SJSA1 (cell line): ENCODE data around the gene OXA1L. TPM values are rescaled to one million over a fixed set of nuclear protein-coding genes. Genes with fewer than 3 reads are reported as not detected.
"Not testable (repeated sequence)": the region's sequence is repeated elsewhere in the genome, so short reads cannot be mapped to it uniquely, and the experiment has no call there.

Experiments
- DNase-seq, 2 experiments: peaks; one replicate each; pipeline ENCODE4 v3.0.0-alpha.2; 2015 to 2020; ENCODE audit warnings: low spot score in 2 of 2, low read depth in 1 of 2
- H3K27ac ChIP-seq: fragments of 250-450 bp; sonication (Bioruptor Pico); 2 replicates; pipeline ENCODE4 v1.5.1; 2020; ENCODE audit warnings: mild to moderate bottlenecking, moderate library complexity
- H3K27me3 ChIP-seq: fragments of 250-450 bp; sonication (Bioruptor Pico); replicated peaks from 2 replicates; pipeline ENCODE4 v1.5.1; 2020; ENCODE audit warnings: mild to moderate bottlenecking, moderate library complexity
- H3K36me3 ChIP-seq: fragments of 250-450 bp; sonication (Bioruptor Pico); 2 replicates; pipeline ENCODE4 v1.5.1; 2020; ENCODE audit warnings: mild to moderate bottlenecking
- H3K4me1 ChIP-seq: fragments of 250-450 bp; sonication (Bioruptor Pico); replicated peaks from 2 replicates; pipeline ENCODE4 v1.6.1; 2021; ENCODE audit warnings: mild to moderate bottlenecking
- H3K4me3 ChIP-seq: fragments of 250-450 bp; sonication (Bioruptor Pico); 2 replicates; pipeline ENCODE4 v1.5.1; 2020; ENCODE audit warnings: mild to moderate bottlenecking
- H3K9me3 ChIP-seq: fragments of 250-450 bp; sonication (Bioruptor Pico); replicated peaks from 2 replicates; pipeline ENCODE4 v1.5.1; 2020; ENCODE audit warnings: mild to moderate bottlenecking
- total RNA-seq: library from RNA; depleted of rRNA; stranded (reverse); fragments of >200 nt; shearing (Covaris generic); gene quantifications from 2 replicates; pipeline ENCODE4 v1.2.3, GENCODE V29; 2014; rRNA removed

OXA1L gene
- total RNA-seq, result 42.9 and 54.4 TPM in 2 replicates

GRCh38 chr14:22766457-22767322, at the start of gene OXA1L:
Gene OXA1L (plus strand): TSS chr14:22766688. CDS start chr14:22766702, 14 bp downstream.
- H3K4me1 ChIP-seq, result peaks cover 17% of the 10 kb centered on the region
- peaks cover 43% of the 10 kb centered on the region for H3K36me3 ChIP-seq
- H3K9me3 ChIP-seq, result no peaks in the 10 kb centered on the region
- H3K27me3 ChIP-seq, result no peaks in the 10 kb centered on the region
- peak within 1 kb of the TSS; percentile 74 for H3K4me3 ChIP-seq
- H3K27ac ChIP-seq, result peak within 1 kb of the TSS; percentile 81
- DNase-seq, result peak; percentile 92 to 98

DNA sequence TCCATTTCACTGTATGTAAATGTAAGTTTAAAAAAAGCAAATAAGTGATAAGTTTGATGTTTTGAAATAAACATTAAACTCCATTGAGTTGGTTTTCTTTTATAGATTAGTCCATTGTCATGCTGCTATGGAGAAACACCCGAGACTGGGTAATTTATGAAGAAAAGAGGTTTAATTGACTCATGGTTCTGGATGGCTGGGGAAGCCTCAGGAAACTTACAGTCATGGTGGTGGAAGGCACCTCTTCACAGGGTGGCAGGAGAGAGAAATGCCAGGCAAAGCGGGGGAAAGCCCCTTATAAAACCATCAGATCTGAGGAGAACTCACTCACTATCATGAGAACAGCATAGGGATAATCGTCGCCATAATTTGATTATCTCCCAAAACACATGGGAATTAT, 48.4 kb upstream of the OXA1L start:
- H3K4me1 ChIP-seq, result peaks cover 5% of the 10 kb centered on the region; the same call in 1 of the 2 replicates

DNA sequence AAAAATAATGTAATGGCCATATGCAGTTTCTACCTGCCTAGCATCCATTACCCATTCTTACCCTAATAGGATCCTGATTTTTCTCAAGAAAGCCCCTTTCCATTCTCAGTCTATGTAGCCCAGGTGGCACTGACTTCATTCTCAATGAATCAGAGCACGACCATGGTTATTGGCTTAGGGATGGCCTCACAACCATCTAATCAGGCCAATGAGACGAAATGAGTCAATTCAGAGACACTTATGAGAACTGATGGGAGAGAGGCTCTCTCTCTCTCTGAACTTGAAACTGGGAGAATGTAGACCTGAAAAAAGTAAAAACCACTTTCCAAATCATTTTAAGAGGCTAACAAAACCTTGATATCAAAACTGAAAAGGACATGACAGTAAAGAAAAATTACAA, 45.3 kb upstream of the OXA1L start:
- Histone ChIP-seq H3K4me1 (no peaks in the 10 kb centered on the region), H3K36me3 (no peaks in the 10 kb centered on the region), H3K9me3 (no peaks in the 10 kb centered on the region), H3K4me3 (no peak overlapping the region), H3K27me3 (peaks cover 4% of the 10 kb centered on the region), H3K27ac (no peak overlapping the region)
- DNase-seq, result no peak

More for the DNA sequence above, 48.4 kb upstream of the OXA1L start:
- H3K27ac ChIP-seq, result no peak overlapping the region
- H3K27me3 ChIP-seq, result peaks cover 6% of the 10 kb centered on the region
- H3K36me3 ChIP-seq, result no peaks in the 10 kb centered on the region
- no peak for DNase-seq
- H3K4me3 ChIP-seq, result no peak overlapping the region
- no peaks in the 10 kb centered on the region for H3K9me3 ChIP-seq

DNA sequence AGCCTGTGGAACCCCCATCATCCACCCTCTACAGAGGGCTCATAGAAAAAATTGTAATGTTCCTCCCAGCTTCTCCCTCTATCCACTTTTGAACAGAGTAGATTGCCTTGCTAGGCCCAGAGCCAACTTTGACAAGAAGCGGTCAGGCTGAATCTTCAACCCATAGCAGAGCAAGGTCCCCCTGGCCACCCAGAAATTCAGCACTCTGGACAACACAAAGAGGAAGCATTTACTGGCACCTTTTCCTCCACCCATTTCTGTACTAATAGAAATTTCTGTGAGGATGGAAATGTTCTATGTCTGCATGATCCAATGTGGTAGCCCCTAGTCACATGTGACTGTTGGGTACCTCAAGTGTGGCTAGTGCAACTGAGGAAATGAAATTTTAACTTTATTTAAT, 42.7 kb upstream of the OXA1L start:
- no peak overlapping the region for H3K27ac ChIP-seq
- H3K4me1 ChIP-seq, result no peaks in the 10 kb centered on the region
- no peaks in the 10 kb centered on the region for H3K36me3 ChIP-seq
- peaks cover 4% of the 10 kb centered on the region; the same call in 1 of the 2 replicates for H3K27me3 ChIP-seq
- no peaks in the 10 kb centered on the region for H3K9me3 ChIP-seq
- no peak for DNase-seq
- no peak overlapping the region for H3K4me3 ChIP-seq

GRCh38 chr14:22724847-22725246, 41.6 kb upstream of the OXA1L start:
- H3K9me3 ChIP-seq, H3K27ac ChIP-seq, H3K27me3 ChIP-seq, DNase-seq, H3K4me1 ChIP-seq, H3K4me3 ChIP-seq, H3K36me3 ChIP-seq: not testable (repeated sequence)

DNA sequence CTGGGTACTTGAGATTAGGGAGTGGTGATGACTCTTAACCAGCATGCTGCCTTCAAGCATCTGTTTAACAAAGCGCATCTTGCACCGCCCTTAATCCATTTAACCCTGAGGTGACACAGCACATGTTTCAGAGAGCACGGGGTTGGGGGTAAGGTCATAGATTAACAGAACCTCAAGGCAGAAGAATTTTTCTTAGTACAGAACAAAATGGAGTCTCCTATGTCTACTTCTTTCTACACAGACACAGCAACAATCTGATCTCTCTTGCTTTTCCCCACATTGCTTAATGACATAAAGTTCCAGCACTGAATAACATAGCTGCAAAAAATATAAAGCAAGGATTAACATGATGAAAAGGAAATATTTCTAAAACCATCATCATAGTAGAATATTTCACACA, 41.1 kb upstream of the OXA1L start:
- DNase-seq, H3K27me3 ChIP-seq, H3K4me3 ChIP-seq, H3K9me3 ChIP-seq, H3K4me1 ChIP-seq, H3K36me3 ChIP-seq, H3K27ac ChIP-seq: not testable (repeated sequence)

- H3K36me3 ChIP-seq, result no peaks in the 10 kb centered on the region
- H3K9me3 ChIP-seq, result no peaks in the 10 kb centered on the region
- 0 out of 2 replicates have a peak, but pooled peaks cover 4% of the 10 kb centered on the region for H3K27me3 ChIP-seq
- no peak for DNase-seq
- H3K27ac ChIP-seq, result no peak overlapping the region
- H3K4me1 ChIP-seq, result no peaks in the 10 kb centered on the region
- no peak overlapping the region for H3K4me3 ChIP-seq
Measured at GRCh38 chr14:22726012-22726411, 40.5 kb upstream of the OXA1L start.

DNA sequence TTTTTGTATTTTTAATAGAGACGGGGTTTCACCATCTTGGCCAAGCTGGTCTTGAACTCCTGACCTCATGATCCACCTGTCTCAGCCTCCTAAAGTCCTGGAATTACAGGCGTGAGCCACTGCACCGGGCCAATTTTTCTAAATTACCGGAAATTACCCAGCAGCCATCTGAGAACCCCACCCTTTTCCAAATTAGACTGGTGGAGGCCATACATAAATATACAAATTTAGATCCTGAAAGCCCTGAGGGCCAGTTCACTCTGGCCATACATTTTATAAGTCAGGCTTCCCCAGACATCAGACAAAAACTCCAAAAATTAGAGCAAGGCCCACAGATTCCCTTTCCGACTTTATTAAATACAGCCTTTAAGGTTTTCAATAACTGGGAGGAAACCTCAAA, 34.4 kb upstream of the OXA1L start:
- not testable (repeated sequence) for H3K4me1 ChIP-seq, H3K36me3 ChIP-seq, H3K27ac ChIP-seq, H3K4me3 ChIP-seq, H3K9me3 ChIP-seq, DNase-seq, H3K27me3 ChIP-seq

DNA sequence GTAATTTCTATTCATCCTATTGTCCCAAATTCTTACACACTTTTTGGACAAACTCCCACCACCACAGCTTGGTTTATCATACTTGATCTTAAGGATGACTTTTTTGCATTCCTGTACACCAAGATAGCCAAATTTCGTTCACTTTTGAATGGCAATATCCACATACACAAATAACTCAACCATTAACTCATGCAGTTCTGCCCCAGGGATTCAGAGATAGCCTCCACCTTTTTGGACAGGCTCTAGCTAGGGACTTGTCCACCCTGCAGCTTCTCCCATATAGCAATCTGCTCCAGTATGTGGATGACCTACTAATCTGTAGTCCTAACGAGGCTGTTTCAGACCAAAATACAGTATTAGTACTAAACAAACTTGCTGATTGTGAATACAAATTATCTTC, 32.7 kb upstream of the OXA1L start:
- Histone ChIP-seq H3K27me3 (no peaks in the 10 kb centered on the region), H3K36me3 (no peaks in the 10 kb centered on the region), H3K27ac (no peak overlapping the region), H3K9me3 (no peaks in the 10 kb centered on the region; the same call in 1 of the 2 replicates), H3K4me3 (no peak overlapping the region), H3K4me1 (no peaks in the 10 kb centered on the region)
- DNase-seq, result no peak

DNA sequence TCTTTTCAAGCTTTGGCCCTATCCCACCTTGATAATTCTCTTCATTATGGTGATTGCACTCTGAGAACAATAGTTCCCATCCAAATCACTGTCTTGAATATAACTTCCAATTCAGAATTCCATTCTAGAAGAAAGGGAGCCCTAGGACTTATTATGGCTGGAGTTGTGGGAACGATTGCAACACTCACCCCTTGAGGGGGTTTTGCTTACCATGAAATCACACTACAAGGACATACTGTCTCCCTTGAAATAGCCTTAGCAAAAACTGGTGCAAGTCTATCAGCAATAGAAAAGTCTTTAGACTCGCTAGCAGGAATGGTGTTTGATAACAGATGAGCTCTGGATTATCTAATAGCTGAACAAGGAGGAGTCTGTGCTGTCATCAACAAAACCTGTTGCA, 31.4 kb upstream of the OXA1L start:
- H3K9me3 ChIP-seq, result no peaks in the 10 kb centered on the region; the same call in 1 of the 2 replicates
- H3K27ac ChIP-seq, result no peak overlapping the region
- H3K4me3 ChIP-seq, result no peak overlapping the region
- DNase-seq, result no peak
- H3K4me1 ChIP-seq, result no peaks in the 10 kb centered on the region
- H3K27me3 ChIP-seq, result no peaks in the 10 kb centered on the region
- H3K36me3 ChIP-seq, result no peaks in the 10 kb centered on the region

DNA sequence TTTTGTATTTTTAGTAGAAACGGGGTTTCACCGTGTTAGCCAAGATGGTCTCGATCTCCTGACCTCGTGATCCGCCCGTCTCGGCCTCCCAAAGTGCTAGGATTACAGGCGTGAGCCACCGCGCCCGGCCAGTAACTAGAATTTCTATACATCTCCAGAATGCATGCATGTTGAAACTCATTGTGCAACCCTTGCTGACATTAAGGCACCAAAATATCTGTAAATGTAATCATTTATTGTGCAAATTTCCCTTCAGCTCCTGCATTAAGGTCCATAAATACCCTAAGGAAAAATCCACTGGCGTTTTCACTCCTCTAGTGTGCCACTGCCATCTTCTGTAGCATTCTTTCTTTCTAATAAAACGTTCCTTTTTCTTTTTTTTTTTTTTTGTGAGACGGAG, 30.1 kb upstream of the OXA1L start:
- not testable (repeated sequence) for H3K36me3 ChIP-seq, H3K27ac ChIP-seq, DNase-seq, H3K4me1 ChIP-seq, H3K27me3 ChIP-seq, H3K9me3 ChIP-seq, H3K4me3 ChIP-seq

- Histone ChIP-seq H3K4me3 (no peak overlapping the region), H3K4me1 (no peaks in the 10 kb centered on the region), H3K9me3 (no peaks in the 10 kb centered on the region; the same call in 1 of the 2 replicates), H3K36me3 (no peaks in the 10 kb centered on the region), H3K27me3 (no peaks in the 10 kb centered on the region), H3K27ac (no peak overlapping the region)
- no peak for DNase-seq
Measured at GRCh38 chr14:22737052-22737451, 29.4 kb upstream of the OXA1L start.

DNA sequence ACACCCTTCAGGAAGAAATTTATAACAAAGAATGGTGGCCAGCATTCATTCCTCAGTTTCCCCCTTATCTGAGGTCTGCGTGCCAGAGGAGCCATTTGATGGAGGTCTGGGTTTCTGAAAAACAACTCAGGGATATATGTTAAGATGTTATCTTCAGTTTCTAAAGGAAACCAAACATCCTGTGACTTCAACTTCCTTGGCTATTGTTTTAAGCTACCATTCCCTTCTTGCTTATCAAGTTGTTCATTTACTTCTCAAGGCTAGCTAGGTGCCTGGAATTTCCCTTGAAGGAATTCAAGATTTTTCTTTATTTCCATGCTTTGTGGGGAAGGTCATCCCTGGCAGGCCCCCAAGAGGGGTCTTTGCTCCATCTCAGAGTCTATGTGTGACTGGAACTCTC, 27.1 kb upstream of the OXA1L start:
- Histone ChIP-seq H3K4me1 (no peaks in the 10 kb centered on the region), H3K27me3 (no peaks in the 10 kb centered on the region), H3K27ac (no peak overlapping the region), H3K4me3 (no peak overlapping the region), H3K9me3 (no peaks in the 10 kb centered on the region; the same call in 1 of the 2 replicates), H3K36me3 (no peaks in the 10 kb centered on the region)
- DNase-seq, result no peak

DNA sequence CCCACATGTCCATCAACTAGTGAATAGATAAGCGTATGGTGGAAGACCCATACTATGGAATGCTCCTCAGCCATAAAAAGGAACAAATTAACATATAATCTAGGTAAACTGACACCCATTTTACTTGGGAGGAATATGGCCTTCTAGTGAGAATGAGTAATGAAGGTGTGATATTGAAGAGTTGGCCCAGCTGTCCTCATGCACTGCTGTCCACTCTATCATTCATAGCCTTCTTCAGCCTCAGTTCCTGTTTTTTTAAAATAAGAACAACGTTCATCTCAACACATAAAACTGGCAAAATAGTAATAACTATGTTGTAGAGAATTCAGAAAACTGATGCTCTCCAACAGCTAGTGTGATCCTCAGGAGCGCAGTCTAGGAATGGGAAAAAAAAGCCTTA, 26.5 kb upstream of the OXA1L start:
- Histone ChIP-seq H3K27ac (no peak overlapping the region), H3K36me3 (no peaks in the 10 kb centered on the region), H3K9me3 (no peaks in the 10 kb centered on the region; the same call in 1 of the 2 replicates), H3K4me3 (no peak overlapping the region), H3K27me3 (no peaks in the 10 kb centered on the region), H3K4me1 (no peaks in the 10 kb centered on the region)
- DNase-seq, result no peak
